NCI-H2227 (cell line): ENCODE measurements around the gene FGFR2.

ENCODE experiments used
- DNase-seq: peaks from one replicate; lab custom pipeline; 2025; ENCODE audit not compliant: unreplicated experiment; lab: John Stamatoyannopoulos, UW

The FGFR2 gene

GRCh38 chr10:121611393-121612159, 13.3 kb upstream of the FGFR2 start:
- DNase-seq, result no peak

- DNase-seq, result no peak
Measured at GRCh38 chr10:121610798-121611323, 12.6 kb upstream of the FGFR2 start.

GRCh38 chr10:121609426-121610380, 11.5 kb upstream of the FGFR2 start:
- no peak for DNase-seq

GRCh38 chr10:121608469-121609190, 10.4 kb upstream of the FGFR2 start:
- DNase-seq, result peak; percentile 78

GRCh38 chr10:121607310-121608055, 9.2 kb upstream of the FGFR2 start:
- DNase-seq, result no peak

GRCh38 chr10:121605708-121606107, 7.5 kb upstream of the FGFR2 start:
- DNase-seq, result no peak

- no peak for DNase-seq
Measured at GRCh38 chr10:121601458-121601857, 3.2 kb upstream of the FGFR2 start.

- no peak for DNase-seq
Measured at GRCh38 chr10:121600611-121601010, 2.4 kb upstream of the FGFR2 start.

GRCh38 chr10:121599947-121600346, 1.7 kb upstream of the FGFR2 start:
- DNase-seq, result no peak

- DNase-seq, result peak; percentile 73
Measured at GRCh38 chr10:121597504-121598262, 561 bp downstream of the FGFR2 start.

- peak; percentile 78 for DNase-seq
Measured at GRCh38 chr10:121596689-121597503, 1.3 kb downstream of the FGFR2 start.

- peak; percentile 46 for DNase-seq
Measured at GRCh38 chr10:121595806-121596688, 2.2 kb downstream of the FGFR2 start.

GRCh38 chr10:121595351-121595805, 2.9 kb downstream of the FGFR2 start:
- no peak for DNase-seq

GRCh38 chr10:121594623-121595350, 3.5 kb downstream of the FGFR2 start:
- DNase-seq, result no peak

- no peak for DNase-seq
Measured at GRCh38 chr10:121594076-121594475, 4.2 kb downstream of the FGFR2 start.

GRCh38 chr10:121593281-121594075, 4.8 kb downstream of the FGFR2 start:
- DNase-seq, result no peak
